Left kidney (tissue), 2 donors: ENCODE measurements around the gene EGFR. TPM values are rescaled to one million over a fixed set of nuclear protein-coding genes. Genes with fewer than 3 reads are reported as not detected.

Experiments
- DNase-seq: peaks from one replicate; pipeline ENCODE4 v3.0.0-alpha.2; 2013
- polyA plus RNA-seq: library from polyadenylated mRNA; unstranded; fragments of 120-200 nt; gene quantifications from one replicate; pipeline ENCODE4 v1.2.1, GENCODE V29; 2013; ENCODE audit not compliant: insufficient read length

Gene EGFR
- polyA plus RNA-seq, 1 donor: 34.9 TPM

- DNase-seq: no peak
These were observed 13.5 kb upstream of the EGFR start for GRCh38 chr7:55005241-55005851.

- no peak for DNase-seq
These were observed 12.3 kb upstream of the EGFR start for GRCh38 chr7:55006499-55006898.

- no peak for DNase-seq
These were observed 5.0 kb upstream of the EGFR start for GRCh38 chr7:55013851-55014250.

- no peak for DNase-seq
These were observed 2.6 kb upstream of the EGFR start for GRCh38 chr7:55016061-55016745.

- no peak for DNase-seq
These were observed 2.1 kb upstream of the EGFR start for GRCh38 chr7:55016746-55017090.

- no peak for DNase-seq
These were observed 976 bp upstream of the EGFR start for GRCh38 chr7:55017841-55018240.

GRCh38 chr7:55019191-55019690 lies 424 bp downstream of the EGFR start:
- no peak for DNase-seq

- no peak for DNase-seq
These were observed 1.1 kb downstream of the EGFR start for GRCh38 chr7:55019691-55020465.

GRCh38 chr7:55020466-55020871 lies 1.7 kb downstream of the EGFR start:
- no peak for DNase-seq

- DNase-seq: no peak
These were observed 2.2 kb downstream of the EGFR start for GRCh38 chr7:55021053-55021452.

- no peak for DNase-seq
These were observed 3.5 kb downstream of the EGFR start for GRCh38 chr7:55022002-55022985.

GRCh38 chr7:55023841-55024505 lies 5.2 kb downstream of the EGFR start:
- DNase-seq: no peak

GRCh38 chr7:55024776-55025175 lies 6.0 kb downstream of the EGFR start:
- DNase-seq: no peak

- DNase-seq: no peak
These were observed 7.4 kb downstream of the EGFR start for GRCh38 chr7:55026086-55026790.

- no peak for DNase-seq
These were observed 8.2 kb downstream of the EGFR start for GRCh38 chr7:55026867-55027490.

GRCh38 chr7:55028011-55028410 lies 9.2 kb downstream of the EGFR start:
- DNase-seq: no peak

- no peak for DNase-seq
These were observed 11.5 kb downstream of the EGFR start for GRCh38 chr7:55030314-55030713.

- DNase-seq: no peak
These were observed 12.3 kb downstream of the EGFR start for GRCh38 chr7:55031075-55031474.

GRCh38 chr7:55032069-55032699 lies 13.4 kb downstream of the EGFR start:
- no peak for DNase-seq
